ENCODE measurements around the gene MRPL55.

The MRPL55 gene

GRCh38 chr1:228139931-228140723, 31.0 kb upstream of the MRPL55 start, which contains the start of gene GUK1:
GUK1 (plus strand) TSS chr1:228140279; CDS start chr1:228140303, 24 bp downstream.
- Histone ChIP-seq H3K36me3 (ENCODE audit: insufficient read depth, low read length) (no peaks in the 10 kb centered on the region), H3K4me3 (ENCODE audit: low read length) (peak within 1 kb of the TSS; percentile 100), H3K27ac (ENCODE audit: low read depth, low read length) (peak within 1 kb of the TSS; percentile 86), H3K27me3 (ENCODE audit: insufficient read depth, low read length) (peaks cover 35% of the 10 kb centered on the region), H3K9me3 (ENCODE audit: insufficient read depth, low read depth, low read length) (no peaks in the 10 kb centered on the region), H3K9ac (ENCODE audit: low read depth, low read length) (peak within 1 kb of the TSS; percentile 92), H3K4me1 (ENCODE audit: insufficient read depth, low read length) (no peaks in the 10 kb centered on the region)
- WGBS = under 1% methylated on average over 95 of the region's 95 CpGs

GRCh38 chr1:228139406-228139930, 30.4 kb upstream of the MRPL55 start:
- Histone ChIP-seq H3K9ac (ENCODE audit: low read depth, low read length) (peak overlapping the region; percentile 39), H3K36me3 (ENCODE audit: insufficient read depth, low read length) (no peaks in the 10 kb centered on the region), H3K9me3 (ENCODE audit: insufficient read depth, low read depth, low read length) (no peaks in the 10 kb centered on the region), H3K4me1 (ENCODE audit: insufficient read depth, low read length) (no peaks in the 10 kb centered on the region), H3K27me3 (ENCODE audit: insufficient read depth, low read length) (peaks cover 41% of the 10 kb centered on the region), H3K27ac (ENCODE audit: low read depth, low read length) (peak overlapping the region; percentile 86), H3K4me3 (ENCODE audit: low read length) (peak overlapping the region; percentile 100)
- 23% methylated on average over 30 of the region's 30 CpGs for whole genome bisulfite sequencing

GRCh38 chr1:228136901-228137300, 27.8 kb upstream of the MRPL55 start:
- WGBS = 63% methylated on average over 1 of the region's 1 CpG

DNA sequence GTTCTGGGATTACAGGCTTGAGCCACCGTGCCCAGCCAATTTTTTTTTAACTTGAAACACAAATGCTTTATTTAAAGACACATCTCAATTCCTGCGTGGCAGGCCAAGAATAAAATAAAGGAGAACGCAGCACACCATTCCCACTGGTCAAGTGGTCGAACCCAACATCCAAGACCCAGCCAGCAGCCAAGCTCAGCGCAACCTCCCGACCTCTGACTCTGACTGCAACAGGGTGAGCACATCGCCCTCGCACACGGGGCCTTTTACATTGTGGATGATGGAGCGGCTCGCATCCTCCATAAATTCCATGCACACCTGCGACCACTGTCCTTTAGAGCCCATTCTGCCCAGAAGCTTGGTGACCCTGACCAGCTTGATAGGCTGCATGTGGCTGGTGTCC, 25.5 kb upstream of the MRPL55 start:
- Histone ChIP-seq H3K9me3 (ENCODE audit: insufficient read depth, low read depth, low read length) (no peaks in the 10 kb centered on the region), H3K9ac (ENCODE audit: low read depth, low read length) (no peak overlapping the region), H3K27ac (ENCODE audit: low read depth, low read length) (no peak overlapping the region), H3K27me3 (ENCODE audit: insufficient read depth, low read length) (peaks cover 59% of the 10 kb centered on the region), H3K4me3 (ENCODE audit: low read length) (no peak overlapping the region), H3K36me3 (ENCODE audit: insufficient read depth, low read length) (no peaks in the 10 kb centered on the region), H3K4me1 (ENCODE audit: insufficient read depth, low read length) (no peaks in the 10 kb centered on the region; the same call in 1 of the 2 replicates)
- 89% methylated on average over 12 of the region's 12 CpGs for WGBS

More at GRCh38 chr1:228136901-228137300, 27.8 kb upstream of the MRPL55 start:
- Histone ChIP-seq H3K4me3 (ENCODE audit: low read length) (no peak overlapping the region), H3K27ac (ENCODE audit: low read depth, low read length) (no peak overlapping the region), H3K27me3 (ENCODE audit: insufficient read depth, low read length) (peaks cover 52% of the 10 kb centered on the region), H3K9ac (ENCODE audit: low read depth, low read length) (no peak overlapping the region), H3K9me3 (ENCODE audit: insufficient read depth, low read depth, low read length) (no peaks in the 10 kb centered on the region), H3K36me3 (ENCODE audit: insufficient read depth, low read length) (no peaks in the 10 kb centered on the region), H3K4me1 (ENCODE audit: insufficient read depth, low read length) (no peaks in the 10 kb centered on the region; the same call in 1 of the 2 replicates)

GRCh38 chr1:228131766-228132165, 22.7 kb upstream of the MRPL55 start:
- Histone ChIP-seq H3K36me3 (ENCODE audit: insufficient read depth, low read length) (no peaks in the 10 kb centered on the region), H3K27ac (ENCODE audit: low read depth, low read length) (no peak overlapping the region), H3K4me1 (ENCODE audit: insufficient read depth, low read length) (no peaks in the 10 kb centered on the region; the same call in 1 of the 2 replicates), H3K4me3 (ENCODE audit: low read length) (no peak overlapping the region), H3K9ac (ENCODE audit: low read depth, low read length) (no peak overlapping the region), H3K27me3 (ENCODE audit: insufficient read depth, low read length) (peaks cover 50% of the 10 kb centered on the region), H3K9me3 (ENCODE audit: insufficient read depth, low read depth, low read length) (no peaks in the 10 kb centered on the region)
- 81% methylated on average over 2 of the region's 2 CpGs for WGBS

DNA sequence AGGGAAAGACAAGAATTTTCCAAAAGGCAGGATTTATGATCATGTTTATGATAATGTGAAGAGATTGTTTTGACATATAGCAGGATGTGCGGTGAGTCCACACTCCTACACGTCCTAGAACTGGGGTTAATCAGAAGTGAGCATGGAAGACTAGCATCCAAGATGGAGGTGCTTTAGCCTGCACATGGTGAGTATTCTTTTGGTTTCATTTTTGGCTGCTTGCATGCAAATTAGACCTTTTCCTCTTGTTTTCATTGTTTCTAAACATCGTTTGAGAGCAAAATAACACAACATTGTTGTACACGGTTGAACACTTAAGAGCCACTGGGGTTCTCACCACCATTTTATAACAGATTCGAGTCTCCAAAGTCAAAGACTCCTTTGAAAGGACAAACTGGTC, 16.1 kb upstream of the MRPL55 start:
- no peak overlapping the region for H3K4me3 ChIP-seq (ENCODE audit: low read length)
- H3K36me3 ChIP-seq (ENCODE audit: insufficient read depth, low read length) = no peaks in the 10 kb centered on the region
- H3K27me3 ChIP-seq (ENCODE audit: insufficient read depth, low read length) = peaks cover 46% of the 10 kb centered on the region
- no peak overlapping the region for H3K9ac ChIP-seq (ENCODE audit: low read depth, low read length)
- no peaks in the 10 kb centered on the region for H3K4me1 ChIP-seq (ENCODE audit: insufficient read depth, low read length)
- H3K27ac ChIP-seq (ENCODE audit: low read depth, low read length) = no peak overlapping the region
- no peaks in the 10 kb centered on the region for H3K9me3 ChIP-seq (ENCODE audit: insufficient read depth, low read depth, low read length)
- WGBS = 88% methylated on average over 5 of the region's 5 CpGs

DNA sequence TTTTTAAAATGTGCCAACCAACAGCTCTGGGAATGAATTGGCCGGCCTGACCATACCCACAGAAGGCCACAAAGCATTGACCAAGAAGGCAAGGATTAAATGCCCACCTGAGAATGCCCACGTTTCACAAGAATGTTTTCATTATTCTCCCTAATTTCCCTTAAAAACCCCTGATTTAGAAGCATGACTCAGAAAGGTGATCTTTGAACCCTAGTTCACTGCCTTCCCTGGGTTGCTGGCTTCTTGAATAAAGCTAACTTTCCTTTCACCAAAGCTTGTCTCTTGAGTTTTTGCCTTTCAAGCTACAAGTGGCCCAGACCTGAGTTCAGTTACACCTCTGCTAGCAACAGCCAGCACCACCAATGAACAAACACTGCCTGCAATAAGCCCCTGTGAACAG, 14.4 kb upstream of the MRPL55 start:
- WGBS = 68% methylated on average over 2 of the region's 2 CpGs
- Histone ChIP-seq H3K9me3 (ENCODE audit: insufficient read depth, low read depth, low read length) (peaks cover 16% of the 10 kb centered on the region), H3K9ac (ENCODE audit: low read depth, low read length) (no peak overlapping the region), H3K4me1 (ENCODE audit: insufficient read depth, low read length) (no peaks in the 10 kb centered on the region), H3K4me3 (ENCODE audit: low read length) (no peak overlapping the region), H3K27ac (ENCODE audit: low read depth, low read length) (no peak overlapping the region), H3K27me3 (ENCODE audit: insufficient read depth, low read length) (peaks cover 36% of the 10 kb centered on the region), H3K36me3 (ENCODE audit: insufficient read depth, low read length) (no peaks in the 10 kb centered on the region)

DNA sequence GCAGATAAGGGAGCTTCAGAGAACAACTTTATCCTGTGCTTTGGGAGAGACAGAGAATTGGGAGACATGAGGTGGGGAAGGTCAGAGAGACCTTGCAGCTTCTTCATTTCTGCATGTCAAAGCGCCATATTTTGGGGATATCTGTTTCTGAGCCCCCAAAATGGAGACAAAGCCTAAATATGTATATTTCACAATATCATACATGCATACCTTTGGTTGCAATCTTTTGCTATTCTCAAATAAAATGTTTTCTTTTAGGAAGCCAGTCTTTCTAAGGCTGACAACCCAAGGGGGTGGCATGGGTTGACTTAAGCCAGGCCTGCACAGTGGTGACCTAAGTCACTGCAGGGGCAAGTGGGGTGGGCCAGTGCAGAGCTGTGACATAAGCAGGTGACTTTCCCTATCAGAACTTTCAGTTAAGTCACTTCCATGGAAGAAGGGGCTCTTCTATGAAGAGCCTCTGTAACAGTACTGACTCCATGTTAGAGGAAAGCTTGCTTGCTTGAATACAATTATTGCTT, 13.9 kb upstream of the MRPL55 start:
- H3K9me3 ChIP-seq (ENCODE audit: insufficient read depth, low read depth, low read length) = peaks cover 22% of the 10 kb centered on the region
- no peak overlapping the region for H3K9ac ChIP-seq (ENCODE audit: low read depth, low read length)
- no peaks in the 10 kb centered on the region for H3K4me1 ChIP-seq (ENCODE audit: insufficient read depth, low read length)
- WGBS = 36% methylated on average over 1 of the region's 1 CpG
- no peaks in the 10 kb centered on the region for H3K36me3 ChIP-seq (ENCODE audit: insufficient read depth, low read length)
- no peak overlapping the region for H3K4me3 ChIP-seq (ENCODE audit: low read length)
- no peak overlapping the region for H3K27ac ChIP-seq (ENCODE audit: low read depth, low read length)
- H3K27me3 ChIP-seq (ENCODE audit: insufficient read depth, low read length) = peaks cover 36% of the 10 kb centered on the region

- Histone ChIP-seq H3K9ac (ENCODE audit: low read depth, low read length) (no peak overlapping the region), H3K4me3 (ENCODE audit: low read length) (no peak overlapping the region), H3K9me3 (ENCODE audit: insufficient read depth, low read depth, low read length) (peaks cover 36% of the 10 kb centered on the region), H3K36me3 (ENCODE audit: insufficient read depth, low read length) (no peaks in the 10 kb centered on the region), H3K4me1 (ENCODE audit: insufficient read depth, low read length) (no peaks in the 10 kb centered on the region), H3K27me3 (ENCODE audit: insufficient read depth, low read length) (peaks cover 26% of the 10 kb centered on the region), H3K27ac (ENCODE audit: low read depth, low read length) (no peak overlapping the region)
- 85% methylated on average over 5 of the region's 5 CpGs for WGBS
Observed at GRCh38 chr1:228120857-228121489, 11.9 kb upstream of the MRPL55 start.

GRCh38 chr1:228120351-228120750, 11.3 kb upstream of the MRPL55 start:
- no peak overlapping the region for H3K27ac ChIP-seq (ENCODE audit: low read depth, low read length)
- WGBS = 91% methylated on average over 1 of the region's 1 CpG
- no peaks in the 10 kb centered on the region for H3K4me1 ChIP-seq (ENCODE audit: insufficient read depth, low read length)
- no peaks in the 10 kb centered on the region for H3K36me3 ChIP-seq (ENCODE audit: insufficient read depth, low read length)
- H3K9ac ChIP-seq (ENCODE audit: low read depth, low read length) = no peak overlapping the region
- peaks cover 39% of the 10 kb centered on the region for H3K9me3 ChIP-seq (ENCODE audit: insufficient read depth, low read depth, low read length)
- no peak overlapping the region for H3K4me3 ChIP-seq (ENCODE audit: low read length)
- peaks cover 22% of the 10 kb centered on the region for H3K27me3 ChIP-seq (ENCODE audit: insufficient read depth, low read length)

GRCh38 chr1:228118040-228118439, 8.9 kb upstream of the MRPL55 start:
- Histone ChIP-seq H3K4me3 (ENCODE audit: low read length) (no peak overlapping the region), H3K9me3 (ENCODE audit: insufficient read depth, low read depth, low read length) (peaks cover 39% of the 10 kb centered on the region)
- 76% methylated on average over 2 of the region's 2 CpGs for WGBS

More at GRCh38 chr1:228118040-228118439, 8.9 kb upstream of the MRPL55 start:
- no peaks in the 10 kb centered on the region for H3K4me1 ChIP-seq (ENCODE audit: insufficient read depth, low read length)
- no peak overlapping the region for H3K27ac ChIP-seq (ENCODE audit: low read depth, low read length)
- H3K27me3 ChIP-seq (ENCODE audit: insufficient read depth, low read length) = peaks cover 8% of the 10 kb centered on the region; the same call in 1 of the 2 replicates
- no peaks in the 10 kb centered on the region for H3K36me3 ChIP-seq (ENCODE audit: insufficient read depth, low read length)
- no peak overlapping the region for H3K9ac ChIP-seq (ENCODE audit: low read depth, low read length)
